GM23338 (cell line): ENCODE data around the gene ENDOU. TPM values are rescaled to one million over a fixed set of nuclear protein-coding genes. Genes with fewer than 3 reads are reported as not detected.

Experiments
- CREB1 ChIP-seq: fragments of 250-450 bp; sonication (Bioruptor Pico); IDR thresholded peaks from 2 replicates; pipeline ENCODE4 v1.5.0; 2020; ENCODE audit warnings: low read depth, mild to moderate bottlenecking, moderate library complexity
- EZH2 ChIP-seq: fragments of 200-600 bp; sonication (generic); IDR thresholded peaks from one replicate; pipeline ENCODE4 v1.8.0; 2017; ENCODE audit warnings: antibody characterized with exemption, mild to moderate bottlenecking, low read depth; ENCODE audit not compliant: unreplicated experiment
- EZH2phosphoT487 ChIP-seq: fragments of 200-600 bp; sonication (generic); IDR thresholded peaks from one replicate; pipeline ENCODE4 v1.8.1; 2018; ENCODE audit warnings: antibody characterized with exemption; ENCODE audit not compliant: unreplicated experiment
- NANOG ChIP-seq: IDR thresholded peaks from 2 replicates; pipeline ENCODE4 v1.6.1; 2016; ENCODE audit warnings: antibody characterized with exemption, borderline replicate concordance
- POLR2AphosphoS5 ChIP-seq: IDR thresholded peaks from 2 replicates; pipeline ENCODE4 v1.6.1; 2016; ENCODE audit warnings: antibody characterized with exemption, low read depth
- STAT1 ChIP-seq: IDR thresholded peaks from one replicate; pipeline ENCODE4 v1.6.1; 2016; ENCODE audit warnings: antibody characterized with exemption; ENCODE audit not compliant: unreplicated experiment
- ZNF114 ChIP-seq: fragments of 250-450 bp; sonication (Bioruptor Pico); IDR thresholded peaks from 2 replicates; pipeline ENCODE4 v1.5.0; 2020; ENCODE audit warnings: mild to moderate bottlenecking, moderate library complexity
- polyA plus RNA-seq: library from polyadenylated mRNA; unstranded; fragments of >200 nt; fragmentation: Nextera tagmentation; extraction: Ambion mirVana; gene quantifications from 2 replicates; pipeline ENCODE4 v1.2.1, GENCODE V29; 2016
- total RNA-seq: library from RNA; depleted of rRNA; stranded (reverse); fragments of >200 nt; shearing (Covaris generic); gene quantifications from 2 replicates; pipeline ENCODE4 v1.2.3, GENCODE V29; 2014
- TF ChIP-seq, protein P1 (sequence below), 2 experiments: fragments of 200-600 bp in 1 of 2; sonication (generic) in 1 of 2; conservative IDR thresholded peaks; 2 replicates each; pipeline versions ENCODE4 v1.5.1 to v1.6.1; 2016 to 2017; ENCODE audit warnings: antibody characterized with exemption in 2 of 2, low read depth in 2 of 2, mild to moderate bottlenecking in 2 of 2, moderate library complexity in 1 of 2
- TF ChIP-seq, protein P2 (sequence below): fragments of 250-450 bp; sonication (Bioruptor Pico); IDR thresholded peaks from 2 replicates; pipeline ENCODE4 v1.5.0; 2020; ENCODE audit warnings: mild to moderate bottlenecking, moderate library complexity

ENDOU gene
- total and polyA plus RNA-seq, 2 experiments from 2014 or later: not detected

DNA sequence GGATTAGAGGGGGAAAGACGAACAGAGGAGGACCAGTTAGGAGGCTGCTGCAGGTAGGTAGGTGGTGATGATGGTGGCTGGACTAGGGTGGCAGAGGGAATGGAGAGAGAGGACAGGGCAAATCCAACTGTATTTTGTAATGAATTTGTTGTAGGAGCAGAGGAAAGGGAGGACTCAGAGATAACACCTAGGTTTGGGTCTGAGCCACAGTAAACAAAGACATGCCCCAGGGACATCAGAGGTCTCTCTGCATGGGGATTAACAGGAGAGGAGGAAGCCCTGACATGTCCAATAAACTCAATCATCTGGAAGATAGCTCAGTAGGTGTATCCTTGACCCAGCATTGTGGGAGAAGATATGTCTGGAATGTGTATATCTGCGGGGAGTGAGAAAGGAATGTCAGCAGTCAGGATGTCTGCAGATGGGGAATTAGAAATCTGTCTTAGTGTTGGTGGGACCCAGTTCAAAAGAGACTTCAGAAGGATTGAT lies 43.1 kb upstream of the ENDOU start (continued):
- TF ChIP-seq, protein P1, sequence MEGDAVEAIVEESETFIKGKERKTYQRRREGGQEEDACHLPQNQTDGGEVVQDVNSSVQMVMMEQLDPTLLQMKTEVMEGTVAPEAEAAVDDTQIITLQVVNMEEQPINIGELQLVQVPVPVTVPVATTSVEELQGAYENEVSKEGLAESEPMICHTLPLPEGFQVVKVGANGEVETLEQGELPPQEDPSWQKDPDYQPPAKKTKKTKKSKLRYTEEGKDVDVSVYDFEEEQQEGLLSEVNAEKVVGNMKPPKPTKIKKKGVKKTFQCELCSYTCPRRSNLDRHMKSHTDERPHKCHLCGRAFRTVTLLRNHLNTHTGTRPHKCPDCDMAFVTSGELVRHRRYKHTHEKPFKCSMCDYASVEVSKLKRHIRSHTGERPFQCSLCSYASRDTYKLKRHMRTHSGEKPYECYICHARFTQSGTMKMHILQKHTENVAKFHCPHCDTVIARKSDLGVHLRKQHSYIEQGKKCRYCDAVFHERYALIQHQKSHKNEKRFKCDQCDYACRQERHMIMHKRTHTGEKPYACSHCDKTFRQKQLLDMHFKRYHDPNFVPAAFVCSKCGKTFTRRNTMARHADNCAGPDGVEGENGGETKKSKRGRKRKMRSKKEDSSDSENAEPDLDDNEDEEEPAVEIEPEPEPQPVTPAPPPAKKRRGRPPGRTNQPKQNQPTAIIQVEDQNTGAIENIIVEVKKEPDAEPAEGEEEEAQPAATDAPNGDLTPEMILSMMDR (conservative IDR thresholded peaks at IDR 0.05; ENCODE audit: low read depth in 2 of 2): no peak
- TF ChIP-seq, protein P2, sequence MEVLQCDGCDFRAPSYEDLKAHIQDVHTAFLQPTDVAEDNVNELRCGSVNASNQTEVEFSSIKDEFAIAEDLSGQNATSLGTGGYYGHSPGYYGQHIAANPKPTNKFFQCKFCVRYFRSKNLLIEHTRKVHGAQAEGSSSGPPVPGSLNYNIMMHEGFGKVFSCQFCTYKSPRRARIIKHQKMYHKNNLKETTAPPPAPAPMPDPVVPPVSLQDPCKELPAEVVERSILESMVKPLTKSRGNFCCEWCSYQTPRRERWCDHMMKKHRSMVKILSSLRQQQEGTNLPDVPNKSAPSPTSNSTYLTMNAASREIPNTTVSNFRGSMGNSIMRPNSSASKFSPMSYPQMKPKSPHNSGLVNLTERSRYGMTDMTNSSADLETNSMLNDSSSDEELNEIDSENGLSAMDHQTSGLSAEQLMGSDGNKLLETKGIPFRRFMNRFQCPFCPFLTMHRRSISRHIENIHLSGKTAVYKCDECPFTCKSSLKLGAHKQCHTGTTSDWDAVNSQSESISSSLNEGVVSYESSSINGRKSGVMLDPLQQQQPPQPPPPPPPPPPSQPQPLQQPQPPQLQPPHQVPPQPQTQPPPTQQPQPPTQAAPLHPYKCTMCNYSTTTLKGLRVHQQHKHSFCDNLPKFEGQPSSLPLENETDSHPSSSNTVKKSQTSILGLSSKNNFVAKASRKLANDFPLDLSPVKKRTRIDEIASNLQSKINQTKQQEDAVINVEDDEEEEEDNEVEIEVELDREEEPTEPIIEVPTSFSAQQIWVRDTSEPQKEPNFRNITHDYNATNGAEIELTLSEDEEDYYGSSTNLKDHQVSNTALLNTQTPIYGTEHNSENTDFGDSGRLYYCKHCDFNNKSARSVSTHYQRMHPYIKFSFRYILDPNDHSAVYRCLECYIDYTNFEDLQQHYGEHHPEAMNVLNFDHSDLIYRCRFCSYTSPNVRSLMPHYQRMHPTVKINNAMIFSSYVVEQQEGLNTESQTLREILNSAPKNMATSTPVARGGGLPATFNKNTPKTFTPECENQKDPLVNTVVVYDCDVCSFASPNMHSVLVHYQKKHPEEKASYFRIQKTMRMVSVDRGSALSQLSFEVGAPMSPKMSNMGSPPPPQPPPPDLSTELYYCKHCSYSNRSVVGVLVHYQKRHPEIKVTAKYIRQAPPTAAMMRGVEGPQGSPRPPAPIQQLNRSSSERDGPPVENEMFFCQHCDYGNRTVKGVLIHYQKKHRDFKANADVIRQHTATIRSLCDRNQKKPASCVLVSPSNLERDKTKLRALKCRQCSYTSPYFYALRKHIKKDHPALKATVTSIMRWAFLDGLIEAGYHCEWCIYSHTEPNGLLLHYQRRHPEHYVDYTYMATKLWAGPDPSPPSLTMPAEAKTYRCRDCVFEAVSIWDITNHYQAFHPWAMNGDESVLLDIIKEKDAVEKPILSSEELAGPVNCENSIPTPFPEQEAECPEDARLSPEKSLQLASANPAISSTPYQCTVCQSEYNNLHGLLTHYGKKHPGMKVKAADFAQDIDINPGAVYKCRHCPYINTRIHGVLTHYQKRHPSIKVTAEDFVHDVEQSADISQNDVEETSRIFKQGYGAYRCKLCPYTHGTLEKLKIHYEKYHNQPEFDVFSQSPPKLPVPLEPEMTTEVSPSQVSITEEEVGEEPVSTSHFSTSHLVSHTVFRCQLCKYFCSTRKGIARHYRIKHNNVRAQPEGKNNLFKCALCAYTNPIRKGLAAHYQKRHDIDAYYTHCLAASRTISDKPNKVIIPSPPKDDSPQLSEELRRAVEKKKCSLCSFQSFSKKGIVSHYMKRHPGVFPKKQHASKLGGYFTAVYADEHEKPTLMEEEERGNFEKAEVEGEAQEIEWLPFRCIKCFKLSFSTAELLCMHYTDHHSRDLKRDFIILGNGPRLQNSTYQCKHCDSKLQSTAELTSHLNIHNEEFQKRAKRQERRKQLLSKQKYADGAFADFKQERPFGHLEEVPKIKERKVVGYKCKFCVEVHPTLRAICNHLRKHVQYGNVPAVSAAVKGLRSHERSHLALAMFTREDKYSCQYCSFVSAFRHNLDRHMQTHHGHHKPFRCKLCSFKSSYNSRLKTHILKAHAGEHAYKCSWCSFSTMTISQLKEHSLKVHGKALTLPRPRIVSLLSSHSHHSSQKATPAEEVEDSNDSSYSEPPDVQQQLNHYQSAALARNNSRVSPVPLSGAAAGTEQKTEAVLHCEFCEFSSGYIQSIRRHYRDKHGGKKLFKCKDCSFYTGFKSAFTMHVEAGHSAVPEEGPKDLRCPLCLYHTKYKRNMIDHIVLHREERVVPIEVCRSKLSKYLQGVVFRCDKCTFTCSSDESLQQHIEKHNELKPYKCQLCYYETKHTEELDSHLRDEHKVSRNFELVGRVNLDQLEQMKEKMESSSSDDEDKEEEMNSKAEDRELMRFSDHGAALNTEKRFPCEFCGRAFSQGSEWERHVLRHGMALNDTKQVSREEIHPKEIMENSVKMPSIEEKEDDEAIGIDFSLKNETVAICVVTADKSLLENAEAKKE: no peak
- no peak for TF ChIP-seq CREB1 (CRISPR knock-in tag)
- TF ChIP-seq EZH2phosphoT487: no peak
- no peak for TF ChIP-seq POLR2AphosphoS5
- no peak for TF ChIP-seq EZH2
- no peak for TF ChIP-seq NANOG
- TF ChIP-seq STAT1: no peak
- TF ChIP-seq ZNF114 (CRISPR knock-in tag): no peak
